Measurements from ENCODE around the gene CRLF2.

GRCh38 chrX:1205681-1206611 is 6.5 kb downstream of the CRLF2 start:
- TF ChIP-seq E2F4 (IDR thresholded peaks at IDR 0.05; ENCODE audit: low read depth, low read length) (peak; percentile 32; the same call in 1 of the 2 replicates), CTCF (IDR thresholded peaks at IDR 0.05 in 2 of 3, conservative IDR thresholded peaks at IDR 0.05 in 1 of 3; ENCODE audit: control insufficient read depth in 2 of 3, extremely low read depth in 1 of 3, insufficient read depth in 1 of 3, low read depth in 3 of 3, low read length in 3 of 3) (no peak), CBX5 (IDR thresholded peaks at IDR 0.05; ENCODE audit: low read depth) (peak; percentile 72; the same call in 1 of the 2 replicates), YY1 (IDR thresholded peaks at IDR 0.05; ENCODE audit: low read depth, low read length) (peak; percentile 93)

All from GM12878 (cell line).